Measurements from ENCODE around the gene KRT20.

Gene KRT20

GRCh38 chr17:40883626-40884334, 1.3 kb downstream of the KRT20 start:
- no peak for DNase-seq (ENCODE audit: extremely low spot score)
- TF ChIP-seq CTCF (IDR thresholded peaks at IDR 0.05; ENCODE audit: control extremely low read depth, extremely low read depth, low read depth, missing control alignments): no peak
- CTCF ChIA-PET: interaction anchor here (1.2 kb wide), 2 partner anchors 13 to 765 kb away, joined by 3 to 4 read pairs; no protein-coding TSS in a partner anchor
- POLR2A ChIA-PET: no interaction called here

- no peak for DNase-seq (ENCODE audit: extremely low spot score)
- CTCF ChIA-PET: interaction anchor here (1.2 kb wide), 1 partner anchor 12 kb away, joined by 3 read pairs; no protein-coding TSS in a partner anchor
- TF ChIP-seq CTCF (IDR thresholded peaks at IDR 0.05; ENCODE audit: control extremely low read depth, extremely low read depth, low read depth, missing control alignments): no peak
- POLR2A ChIA-PET: no interaction called here
Observed at GRCh38 chr17:40883031-40883430, 2.0 kb downstream of the KRT20 start.

- POLR2A ChIA-PET: no interaction called here
- CTCF ChIA-PET: interaction anchor here (1.2 kb wide), 1 partner anchor 23 kb away, joined by 3 read pairs; no protein-coding TSS in a partner anchor
- no peak for DNase-seq (ENCODE audit: extremely low spot score)
Observed at GRCh38 chr17:40879026-40879425, 6.0 kb downstream of the KRT20 start.

GRCh38 chr17:40878044-40878443, 7.0 kb downstream of the KRT20 start:
- ChIA-PET CTCF (interaction anchor here (1.2 kb wide), 1 partner anchor 22 kb away, joined by 3 read pairs; no protein-coding TSS in a partner anchor), POLR2A (no interaction called here)
- TF ChIP-seq CTCF (IDR thresholded peaks at IDR 0.05; ENCODE audit: control extremely low read depth, extremely low read depth, low read depth, missing control alignments): no peak
- no peak for DNase-seq (ENCODE audit: extremely low spot score)

More at GRCh38 chr17:40879026-40879425, 6.0 kb downstream of the KRT20 start:
- no peak for TF ChIP-seq CTCF (IDR thresholded peaks at IDR 0.05; ENCODE audit: control extremely low read depth, extremely low read depth, low read depth, missing control alignments)

- no peak for DNase-seq (ENCODE audit: extremely low spot score)
- no peak for TF ChIP-seq CTCF (IDR thresholded peaks at IDR 0.05; ENCODE audit: control extremely low read depth, extremely low read depth, low read depth, missing control alignments)
- ChIA-PET POLR2A (no interaction called here), CTCF (interaction anchor here (1.0 to 1.6 kb wide), 2 partner anchors 14 to 22 kb away, joined by 3 read pairs; no protein-coding TSS in a partner anchor)
Observed at GRCh38 chr17:40873801-40874200, 11.2 kb downstream of the KRT20 start.

- DNase-seq (ENCODE audit: extremely low spot score): no peak
- CTCF ChIA-PET: interaction anchor here (1.0 kb wide), 1 partner anchor 22 kb away, joined by 3 read pairs; no protein-coding TSS in a partner anchor
- TF ChIP-seq CTCF (IDR thresholded peaks at IDR 0.05; ENCODE audit: control extremely low read depth, extremely low read depth, low read depth, missing control alignments): no peak
- POLR2A ChIA-PET: no interaction called here
Observed at GRCh38 chr17:40873255-40873654, 11.8 kb downstream of the KRT20 start.

Data from GM10248 (cell line).